IMR-90 (cell line): ENCODE measurements around the gene RCN2. TPM values are rescaled to one million over a fixed set of nuclear protein-coding genes. Genes with fewer than 3 reads are reported as not detected.

Experiments
- ATAC-seq: fragments of 200-7000 bp; cut with Tn5 transposase; 2 replicates; pipeline ENCODE4 v1.9.1; 2020; ENCODE audit warnings: low read depth, mild to moderate bottlenecking, moderate library complexity
- BruUV-seq: library from RNA; stranded (reverse); fragments of 400-500 nt; replicated peaks from 2 replicates; lab custom pipeline; 2021; lab: Mats Ljungman, UMichigan
- CTCF ChIA-PET: fragments of 300-600 bp; formaldehyde crosslinking; extraction: SDS; loops from one replicate; lab custom pipeline; 2021; ENCODE audit warnings: antibody characterized with exemption; lab: Yijun Ruan, JAX
- POLR2A ChIA-PET: fragments of 300-600 bp; sonication (Branson Sonifier 250); formaldehyde crosslinking; loops from one replicate; lab custom pipeline; 2022; ENCODE audit warnings: antibody characterized with exemption; ENCODE audit not compliant: unreplicated experiment; lab: Charles Lee
- DNase-seq: peaks from one replicate; pipeline ENCODE4 v3.0.0; 2013
- H2AFZ ChIP-seq: replicated peaks from 2 replicates; pipeline ENCODE3; 2013; ENCODE audit warnings: low read length, mild to moderate bottlenecking; ENCODE audit not compliant: poor library complexity
- H2AK5ac ChIP-seq: 2 replicates; pipeline ENCODE4 v1.6.1; 2013; ENCODE audit warnings: low read depth, low read length, inconsistent platforms
- H2AK9ac ChIP-seq: replicated peaks from 2 replicates; pipeline ENCODE3; 2013; ENCODE audit warnings: mild to moderate bottlenecking, low read depth, low read length, moderate library complexity; ENCODE audit not compliant: poor library complexity
- H2BK120ac ChIP-seq: 2 replicates; pipeline ENCODE4 v1.6.1; 2013; ENCODE audit warnings: low read depth, low read length, inconsistent platforms
- H2BK15ac ChIP-seq: 3 replicates; pipeline ENCODE4 v1.6.1; 2013; ENCODE audit warnings: low read depth, low read length, inconsistent platforms
- H2BK20ac ChIP-seq: 2 replicates; pipeline ENCODE4 v1.6.1; 2013; ENCODE audit warnings: low read depth, mild to moderate bottlenecking, inconsistent platforms, low read length, moderate library complexity
- H2BK5ac ChIP-seq: 2 replicates; pipeline ENCODE4 v1.6.1; 2013; ENCODE audit warnings: mild to moderate bottlenecking, low read depth, low read length, inconsistent platforms; ENCODE audit not compliant: poor library complexity, severe bottlenecking
- H3K14ac ChIP-seq: replicated peaks from 2 replicates; pipeline ENCODE4 v1.6.1; 2013; ENCODE audit warnings: low read depth, low read length, inconsistent platforms
- H3K18ac ChIP-seq: 2 replicates; pipeline ENCODE4 v1.6.1; 2013; ENCODE audit warnings: low read depth, low read length, control low read depth
- H3K23ac ChIP-seq: 2 replicates; pipeline ENCODE4 v1.6.1; 2013; ENCODE audit warnings: low read depth, low read length, inconsistent platforms
- H3K27ac ChIP-seq: 2 replicates; pipeline ENCODE4 v1.5.1; 2013; ENCODE audit warnings: mild to moderate bottlenecking, control low read depth, low read length; ENCODE audit not compliant: insufficient read depth
- H3K27me3 ChIP-seq: 2 replicates; pipeline ENCODE4 v1.6.1; 2013; ENCODE audit warnings: low read length; ENCODE audit not compliant: control insufficient read depth, insufficient read depth
- H3K36me3 ChIP-seq: 2 replicates; pipeline ENCODE4 v1.6.1; 2013; ENCODE audit warnings: low read length, mixed read lengths; ENCODE audit not compliant: control insufficient read depth, insufficient read depth
- H3K4ac ChIP-seq: 2 replicates; pipeline ENCODE4 v1.6.1; 2013; ENCODE audit warnings: low read depth, low read length, inconsistent platforms
- H3K4me1 ChIP-seq: 2 replicates; pipeline ENCODE4 v1.6.1; 2013; ENCODE audit warnings: low read length, mixed read lengths; ENCODE audit not compliant: control insufficient read depth, insufficient read depth
- H3K4me2 ChIP-seq: 2 replicates; pipeline ENCODE4 v1.6.1; 2013; ENCODE audit warnings: low read depth, mild to moderate bottlenecking, control low read depth, low read length, moderate library complexity
- H3K4me3 ChIP-seq: 2 replicates; pipeline ENCODE4 v1.5.1; 2013; ENCODE audit warnings: low read depth, mild to moderate bottlenecking, control low read depth, low read length, moderate library complexity; ENCODE audit not compliant: insufficient read depth
- H3K56ac ChIP-seq: 2 replicates; pipeline ENCODE4 v1.6.1; 2013; ENCODE audit warnings: low read length, inconsistent platforms; ENCODE audit not compliant: insufficient read depth; ENCODE audit errors: extremely low read depth
- H3K79me1 ChIP-seq, 2 experiments: 2 replicates each; pipeline ENCODE4 v1.6.1; 2013; ENCODE audit warnings: low read length in 2 of 2, inconsistent platforms in 1 of 2, low read depth in 1 of 2
- H3K9ac ChIP-seq: 2 replicates; pipeline ENCODE4 v1.6.1; 2013; ENCODE audit warnings: low read depth, low read length, control low read depth
- H3K9me1 ChIP-seq: 2 replicates; pipeline ENCODE4 v1.6.1; 2013; ENCODE audit warnings: low read length, inconsistent platforms; ENCODE audit not compliant: insufficient read depth
- H3K9me3 ChIP-seq: 2 replicates; pipeline ENCODE4 v1.6.1; 2013; ENCODE audit warnings: low read length; ENCODE audit not compliant: control insufficient read depth, insufficient read depth
- H4K20me1 ChIP-seq: 2 replicates; pipeline ENCODE4 v1.6.1; 2013; ENCODE audit warnings: low read length, inconsistent platforms; ENCODE audit not compliant: insufficient read depth
- H4K5ac ChIP-seq: 2 replicates; pipeline ENCODE4 v1.6.1; 2013; ENCODE audit warnings: mild to moderate bottlenecking, low read depth, low read length, control low read depth
- H4K8ac ChIP-seq, 2 experiments: 2 replicates each; pipeline ENCODE4 v1.6.1; 2013; ENCODE audit warnings: low read depth in 2 of 2, low read length in 2 of 2, control low read depth in 1 of 2, inconsistent platforms in 1 of 2
- H4K91ac ChIP-seq: 2 replicates; pipeline ENCODE4 v1.6.1; 2013; ENCODE audit warnings: low read depth, low read length, inconsistent platforms; ENCODE audit not compliant: insufficient read depth
- BHLHE40 ChIP-seq: fragments of 150-350 bp; IDR thresholded peaks from 2 replicates; pipeline ENCODE4 v1.6.1; 2016; ENCODE audit warnings: mild to moderate bottlenecking, low read depth, low read length
- CEBPB ChIP-seq: IDR thresholded peaks from 2 replicates; pipeline ENCODE4 v1.6.1; 2012; ENCODE audit warnings: low read depth, low read length, improper control_type of control experiment
- CHD1 ChIP-seq: IDR thresholded peaks from 2 replicates; pipeline ENCODE4 v1.6.1; 2012; ENCODE audit warnings: low read depth, low read length, improper control_type of control experiment
- ELK1 ChIP-seq: fragments of 150-350 bp; IDR thresholded peaks from 2 replicates; pipeline ENCODE4 v1.6.1; 2016; ENCODE audit warnings: low read depth, mild to moderate bottlenecking, low read length, moderate library complexity, borderline replicate concordance
- FOS ChIP-seq: fragments of 150-350 bp; IDR thresholded peaks from 2 replicates; pipeline ENCODE4 v1.6.1; 2016; ENCODE audit warnings: low read depth, low read length
- MAFK ChIP-seq: IDR thresholded peaks from 2 replicates; pipeline ENCODE4 v1.6.1; 2012; ENCODE audit warnings: low read depth, low read length, improper control_type of control experiment
- MAZ ChIP-seq: IDR thresholded peaks from 2 replicates; pipeline ENCODE4 v1.6.1; 2012; ENCODE audit warnings: low read depth, mild to moderate bottlenecking, low read length, improper control_type of control experiment, moderate library complexity, borderline replicate concordance
- MXI1 ChIP-seq: IDR thresholded peaks from 2 replicates; pipeline ENCODE4 v1.6.1; 2012; ENCODE audit warnings: low read depth, mild to moderate bottlenecking, low read length, moderate library complexity, borderline replicate concordance
- NFE2L2 ChIP-seq: fragments of 150-350 bp; IDR thresholded peaks from 2 replicates; pipeline ENCODE4 v1.6.1; 2016; ENCODE audit warnings: low read depth, mild to moderate bottlenecking, low read length
- POLR2A ChIP-seq: IDR thresholded peaks from 2 replicates; pipeline ENCODE4 v1.6.1; 2012; ENCODE audit warnings: mild to moderate bottlenecking, low read depth, low read length
- RAD21 ChIP-seq: IDR thresholded peaks from 2 replicates; pipeline ENCODE4 v1.6.1; 2012; ENCODE audit warnings: low read length, improper control_type of control experiment
- RCOR1 ChIP-seq: IDR thresholded peaks from 2 replicates; pipeline ENCODE4 v1.6.1; 2012; ENCODE audit warnings: mild to moderate bottlenecking, low read length, improper control_type of control experiment; ENCODE audit not compliant: insufficient replicate concordance
- RFX5 ChIP-seq: IDR thresholded peaks from 2 replicates; pipeline ENCODE4 v1.8.0; 2012; ENCODE audit warnings: low read depth, mild to moderate bottlenecking, low read length, moderate library complexity
- SMC3 ChIP-seq: fragments of 150-350 bp; IDR thresholded peaks from 2 replicates; pipeline ENCODE4 v1.6.1; 2016; ENCODE audit warnings: low read depth, mild to moderate bottlenecking, antibody characterized with exemption, low read length, moderate library complexity
- USF2 ChIP-seq: fragments of 150-350 bp; IDR thresholded peaks from 2 replicates; pipeline ENCODE4 v1.6.1; 2017; ENCODE audit warnings: mild to moderate bottlenecking, antibody characterized with exemption, low read length, low read depth
- WGBS, 2 experiments: methylation state at CpG; one replicate each; pipeline versions ENCODE4 v1.1.5 to v1.1.7; 2013; ENCODE audit warnings: missing lambda C conversion rate in 2 of 2; ENCODE audit not compliant: insufficient read length in 1 of 2; ENCODE audit errors: extremely low coverage in 2 of 2; 5-methylcytosine and 5-hydroxymethylcytosine counted together
- dilution Hi-C: fragments of 300-500 bp; cut with HindIII; formaldehyde crosslinking; loops from one replicate; pipeline ENCODE4 v1.14.3; 2018; ENCODE audit warnings: low sequenced_read_pairs; ENCODE audit not compliant: unreplicated experiment
- in situ Hi-C: fragments of 300-500 bp; cut with MboI; formaldehyde crosslinking; loops from 3 replicates; pipeline ENCODE4 v1.14.3; 2019; ENCODE audit warnings: low sequenced_read_pairs, inconsistent platforms, mixed read lengths
- intact Hi-C: fragments of 100-400 bp; cut with micrococcal nuclease; formaldehyde crosslinking; loops from 2 replicates; pipeline ENCODE4 v1.10.0; 2022
- polyA plus RNA-seq, 3 experiments: library from polyadenylated mRNA; depleted of rRNA; stranded (reverse); fragments of >200 nt; gene quantifications; 2 replicates each; pipeline ENCODE4 v1.2.3, GENCODE V29; 2012; ENCODE audit warnings: low replicate concordance in 1 of 3
- total RNA-seq: library from RNA; depleted of rRNA; stranded (reverse); fragments of >200 nt; gene quantifications from 2 replicates; pipeline ENCODE4 v1.2.3, GENCODE V29; 2012
- TF ChIP-seq, protein P1 (sequence below): conservative IDR thresholded peaks from 2 replicates; pipeline ENCODE4 v1.5.1; 2012; ENCODE audit warnings: mild to moderate bottlenecking, low read depth, low read length, improper control_type of control experiment

RCN2 gene
- total and polyA plus RNA-seq, 2 of the 4 experiments (the other 2 are of a cell fraction), result 12.0 to 56.5 TPM

GRCh38 chr15:76951220-76951619 lies 19.7 kb downstream of the RCN2 start:
- Histone ChIP-seq H3K23ac (no peak overlapping the region), H3K27me3 (no peaks in the 10 kb centered on the region; the same call in 1 of the 2 replicates), H2BK20ac (no peak overlapping the region), H4K5ac (no peak overlapping the region), H4K91ac (no peak overlapping the region), H3K18ac (no peak overlapping the region), H2BK120ac (no peak overlapping the region), H2BK5ac (no peak overlapping the region), H3K9me3 (no peaks in the 10 kb centered on the region), H3K27ac (no peak overlapping the region), H3K4me1 (no peaks in the 10 kb centered on the region), H3K4me2 (no peak overlapping the region), H2BK15ac (no peak overlapping the region), H3K79me1 (peaks cover 3 to 8% of the 10 kb centered on the region in 2 experiments; a peak in 2 of 4 replicates), H3K9me1 (0 out of 2 replicates have a peak, but pooled peaks cover under 1% of the 10 kb centered on the region), H3K9ac (no peak overlapping the region), H2AFZ (no peak overlapping the region), H3K4me3 (no peak overlapping the region), H4K20me1 (no peaks in the 10 kb centered on the region; the same call in 1 of the 2 replicates), H2AK5ac (no peak overlapping the region), H3K56ac (no peak overlapping the region), H3K4ac (no peak overlapping the region), H4K8ac (no peak overlapping the region), H3K14ac (no peak overlapping the region), H3K36me3 (peaks cover 6% of the 10 kb centered on the region), H2AK9ac (no peak overlapping the region)
- DNase-seq (no peak), ATAC-seq (no peak)
- BruUV-seq, result no TSS peak
- WGBS, 2 experiments, result no CpG with 5 or more reads among the region's 1 CpG
- ChIA-PET POLR2A (no interaction called here), CTCF (interaction anchor here (0.6 to 1.2 kb wide), 3 partner anchors 9 to 30 kb away, joined by 3 to 6 read pairs (median 3); no protein-coding TSS in a partner anchor)
- no peak for TF ChIP-seq RAD21
- no peak for TF ChIP-seq CHD1
- TF ChIP-seq, protein P1, sequence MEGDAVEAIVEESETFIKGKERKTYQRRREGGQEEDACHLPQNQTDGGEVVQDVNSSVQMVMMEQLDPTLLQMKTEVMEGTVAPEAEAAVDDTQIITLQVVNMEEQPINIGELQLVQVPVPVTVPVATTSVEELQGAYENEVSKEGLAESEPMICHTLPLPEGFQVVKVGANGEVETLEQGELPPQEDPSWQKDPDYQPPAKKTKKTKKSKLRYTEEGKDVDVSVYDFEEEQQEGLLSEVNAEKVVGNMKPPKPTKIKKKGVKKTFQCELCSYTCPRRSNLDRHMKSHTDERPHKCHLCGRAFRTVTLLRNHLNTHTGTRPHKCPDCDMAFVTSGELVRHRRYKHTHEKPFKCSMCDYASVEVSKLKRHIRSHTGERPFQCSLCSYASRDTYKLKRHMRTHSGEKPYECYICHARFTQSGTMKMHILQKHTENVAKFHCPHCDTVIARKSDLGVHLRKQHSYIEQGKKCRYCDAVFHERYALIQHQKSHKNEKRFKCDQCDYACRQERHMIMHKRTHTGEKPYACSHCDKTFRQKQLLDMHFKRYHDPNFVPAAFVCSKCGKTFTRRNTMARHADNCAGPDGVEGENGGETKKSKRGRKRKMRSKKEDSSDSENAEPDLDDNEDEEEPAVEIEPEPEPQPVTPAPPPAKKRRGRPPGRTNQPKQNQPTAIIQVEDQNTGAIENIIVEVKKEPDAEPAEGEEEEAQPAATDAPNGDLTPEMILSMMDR, result no peak
- no peak for TF ChIP-seq NFE2L2
- no peak for TF ChIP-seq MXI1
- TF ChIP-seq FOS, result no peak
- no peak for TF ChIP-seq ELK1
- no peak for TF ChIP-seq RCOR1
- no peak for TF ChIP-seq RFX5
- TF ChIP-seq POLR2A, result no peak
- TF ChIP-seq BHLHE40, result no peak
- TF ChIP-seq USF2, result no peak
- no peak for TF ChIP-seq SMC3
- no peak for TF ChIP-seq CEBPB
- no peak for TF ChIP-seq MAZ
- no peak for TF ChIP-seq MAFK
- intact Hi-C loops, result no loop called here
- in situ Hi-C loops, result no loop called here
- dilution Hi-C loops, result no loop called here
